Loucy (cell line): ENCODE results near the gene CRACR2A.

Experiments
- EZH2phosphoT487 ChIP-seq: fragments of 200-600 bp; IDR thresholded peaks from 2 replicates; pipeline ENCODE4 v1.6.1; 2018; ENCODE audit warnings: antibody characterized with exemption, mild to moderate bottlenecking, moderate library complexity, borderline replicate concordance
- TF ChIP-seq, protein P1 (sequence below): fragments of 200-600 bp; sonication (generic); conservative IDR thresholded peaks from 2 replicates; pipeline ENCODE4 v1.5.1; 2014; ENCODE audit warnings: mild to moderate bottlenecking, antibody characterized with exemption, low read length

DNA sequence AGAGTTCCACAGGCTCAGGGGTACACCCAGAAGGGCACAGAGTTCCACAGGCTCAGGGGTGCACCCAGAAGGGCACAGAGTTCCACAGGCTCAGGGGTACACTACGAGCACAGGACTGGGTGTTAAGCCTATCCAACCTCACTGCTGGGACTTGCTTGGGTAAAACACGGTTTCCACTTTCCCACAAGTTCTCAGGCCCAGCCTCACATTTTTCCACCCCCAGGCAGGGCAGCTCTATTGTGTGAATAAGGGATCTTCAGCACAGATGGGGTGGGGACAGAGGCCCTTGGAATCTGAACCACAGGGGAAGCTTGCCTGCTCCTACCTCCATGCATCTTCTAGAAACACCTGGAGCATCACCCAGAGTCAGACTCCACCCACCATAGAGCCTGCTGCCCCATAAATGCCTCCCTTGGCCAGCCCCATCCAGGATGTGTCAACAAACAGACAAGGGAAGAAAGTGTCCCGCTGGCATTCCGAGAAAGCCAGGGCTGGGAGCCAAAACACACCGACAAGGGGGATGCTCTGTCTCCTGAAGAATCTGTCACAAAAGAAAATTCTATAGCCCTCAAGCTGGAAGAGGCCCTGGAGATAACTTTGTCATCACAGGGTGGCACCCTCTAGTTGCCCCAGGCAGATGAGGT is 4.8 kb downstream of the CRACR2A start:
- no peak for TF ChIP-seq EZH2phosphoT487
- TF ChIP-seq, protein P1, sequence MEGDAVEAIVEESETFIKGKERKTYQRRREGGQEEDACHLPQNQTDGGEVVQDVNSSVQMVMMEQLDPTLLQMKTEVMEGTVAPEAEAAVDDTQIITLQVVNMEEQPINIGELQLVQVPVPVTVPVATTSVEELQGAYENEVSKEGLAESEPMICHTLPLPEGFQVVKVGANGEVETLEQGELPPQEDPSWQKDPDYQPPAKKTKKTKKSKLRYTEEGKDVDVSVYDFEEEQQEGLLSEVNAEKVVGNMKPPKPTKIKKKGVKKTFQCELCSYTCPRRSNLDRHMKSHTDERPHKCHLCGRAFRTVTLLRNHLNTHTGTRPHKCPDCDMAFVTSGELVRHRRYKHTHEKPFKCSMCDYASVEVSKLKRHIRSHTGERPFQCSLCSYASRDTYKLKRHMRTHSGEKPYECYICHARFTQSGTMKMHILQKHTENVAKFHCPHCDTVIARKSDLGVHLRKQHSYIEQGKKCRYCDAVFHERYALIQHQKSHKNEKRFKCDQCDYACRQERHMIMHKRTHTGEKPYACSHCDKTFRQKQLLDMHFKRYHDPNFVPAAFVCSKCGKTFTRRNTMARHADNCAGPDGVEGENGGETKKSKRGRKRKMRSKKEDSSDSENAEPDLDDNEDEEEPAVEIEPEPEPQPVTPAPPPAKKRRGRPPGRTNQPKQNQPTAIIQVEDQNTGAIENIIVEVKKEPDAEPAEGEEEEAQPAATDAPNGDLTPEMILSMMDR, result no peak
